Measurements from ENCODE around the gene CEP350.
"Not testable (repeated sequence)": the region's sequence is repeated elsewhere in the genome, so short reads cannot be mapped to it uniquely, and the experiment has no call there.

Gene CEP350

GRCh38 chr1:179996099-179996498 is 41.5 kb downstream of the CEP350 start:
- Histone ChIP-seq H3K9ac (ENCODE audit: low read depth, low read length) (no peak overlapping the region), H3K9me3 (ENCODE audit: control insufficient read depth, insufficient read depth, low read length) (no peaks in the 10 kb centered on the region), H3K4me1 (ENCODE audit: insufficient read depth, low read length) (no peaks in the 10 kb centered on the region), H3K36me3 (ENCODE audit: insufficient read depth, low read length) (peaks cover 8% of the 10 kb centered on the region; the same call in 1 of the 2 replicates)

GRCh38 chr1:180000575-180000974 is 46.0 kb downstream of the CEP350 start:
- Histone ChIP-seq H3K36me3 (ENCODE audit: insufficient read depth, low read length) (peaks cover 8% of the 10 kb centered on the region; the same call in 1 of the 2 replicates), H3K9me3 (ENCODE audit: control insufficient read depth, insufficient read depth, low read length) (no peaks in the 10 kb centered on the region), H3K4me1 (ENCODE audit: insufficient read depth, low read length) (no peaks in the 10 kb centered on the region), H3K9ac (ENCODE audit: low read depth, low read length) (no peak overlapping the region)

GRCh38 chr1:180002437-180002836 is 47.8 kb downstream of the CEP350 start:
- Histone ChIP-seq H3K36me3 (ENCODE audit: insufficient read depth, low read length) (no peaks in the 10 kb centered on the region), H3K9me3 (ENCODE audit: control insufficient read depth, insufficient read depth, low read length) (no peaks in the 10 kb centered on the region), H3K9ac (ENCODE audit: low read depth, low read length) (no peak overlapping the region), H3K4me1 (ENCODE audit: insufficient read depth, low read length) (no peaks in the 10 kb centered on the region)

GRCh38 chr1:180003026-180003695 is 48.6 kb downstream of the CEP350 start:
- Histone ChIP-seq H3K9me3 (ENCODE audit: control insufficient read depth, insufficient read depth, low read length) (no peaks in the 10 kb centered on the region), H3K4me1 (ENCODE audit: insufficient read depth, low read length) (no peaks in the 10 kb centered on the region), H3K9ac (ENCODE audit: low read depth, low read length) (no peak overlapping the region), H3K36me3 (ENCODE audit: insufficient read depth, low read length) (no peaks in the 10 kb centered on the region)

- not testable (repeated sequence) for H3K4me1 ChIP-seq (ENCODE audit: insufficient read depth, low read length); H3K9ac ChIP-seq (ENCODE audit: low read depth, low read length); H3K36me3 ChIP-seq (ENCODE audit: insufficient read depth, low read length); H3K9me3 ChIP-seq (ENCODE audit: control insufficient read depth, insufficient read depth, low read length)
These were observed 52.2 kb downstream of the CEP350 start for GRCh38 chr1:180006762-180007161.

GRCh38 chr1:180020017-180020416 is 65.4 kb downstream of the CEP350 start:
- H3K36me3 ChIP-seq (ENCODE audit: insufficient read depth, low read length), result peaks cover 13% of the 10 kb centered on the region
- H3K9me3 ChIP-seq (ENCODE audit: control insufficient read depth, insufficient read depth, low read length), result no peaks in the 10 kb centered on the region; the same call in 1 of the 2 replicates
- H3K9ac ChIP-seq (ENCODE audit: low read depth, low read length), result no peak overlapping the region
- no peaks in the 10 kb centered on the region for H3K4me1 ChIP-seq (ENCODE audit: insufficient read depth, low read length)

GRCh38 chr1:180026556-180026955 is 71.9 kb downstream of the CEP350 start:
- H3K9me3 ChIP-seq (ENCODE audit: control insufficient read depth, insufficient read depth, low read length), result no peaks in the 10 kb centered on the region
- H3K4me1 ChIP-seq (ENCODE audit: insufficient read depth, low read length), result no peaks in the 10 kb centered on the region
- no peak overlapping the region for H3K9ac ChIP-seq (ENCODE audit: low read depth, low read length)
- no peaks in the 10 kb centered on the region for H3K36me3 ChIP-seq (ENCODE audit: insufficient read depth, low read length)

- Histone ChIP-seq H3K4me1 (ENCODE audit: insufficient read depth, low read length) (no peaks in the 10 kb centered on the region), H3K36me3 (ENCODE audit: insufficient read depth, low read length) (no peaks in the 10 kb centered on the region), H3K9ac (ENCODE audit: low read depth, low read length) (no peak overlapping the region), H3K9me3 (ENCODE audit: control insufficient read depth, insufficient read depth, low read length) (no peaks in the 10 kb centered on the region)
These were observed 73.4 kb downstream of the CEP350 start for GRCh38 chr1:180027949-180028445.

GRCh38 chr1:180028864-180029263 is 74.3 kb downstream of the CEP350 start:
- no peaks in the 10 kb centered on the region for H3K4me1 ChIP-seq (ENCODE audit: insufficient read depth, low read length)
- peaks cover 5% of the 10 kb centered on the region; the same call in 1 of the 2 replicates for H3K36me3 ChIP-seq (ENCODE audit: insufficient read depth, low read length)
- H3K9me3 ChIP-seq (ENCODE audit: control insufficient read depth, insufficient read depth, low read length), result no peaks in the 10 kb centered on the region
- H3K9ac ChIP-seq (ENCODE audit: low read depth, low read length), result no peak overlapping the region

- Histone ChIP-seq H3K4me1 (ENCODE audit: insufficient read depth, low read length) (no peaks in the 10 kb centered on the region), H3K9me3 (ENCODE audit: control insufficient read depth, insufficient read depth, low read length) (no peaks in the 10 kb centered on the region), H3K9ac (ENCODE audit: low read depth, low read length) (no peak overlapping the region), H3K36me3 (ENCODE audit: insufficient read depth, low read length) (peaks cover 5% of the 10 kb centered on the region; the same call in 1 of the 2 replicates)
These were observed 75.0 kb downstream of the CEP350 start for GRCh38 chr1:180029524-180030135.

GRCh38 chr1:180031664-180032063 is 77.1 kb downstream of the CEP350 start:
- H3K9me3 ChIP-seq (ENCODE audit: control insufficient read depth, insufficient read depth, low read length), result no peaks in the 10 kb centered on the region
- H3K36me3 ChIP-seq (ENCODE audit: insufficient read depth, low read length), result peaks cover 5% of the 10 kb centered on the region; the same call in 1 of the 2 replicates
- no peaks in the 10 kb centered on the region for H3K4me1 ChIP-seq (ENCODE audit: insufficient read depth, low read length)
- H3K9ac ChIP-seq (ENCODE audit: low read depth, low read length), result no peak overlapping the region

GRCh38 chr1:180033390-180033789 is 78.8 kb downstream of the CEP350 start:
- Histone ChIP-seq H3K9ac (ENCODE audit: low read depth, low read length) (no peak overlapping the region), H3K9me3 (ENCODE audit: control insufficient read depth, insufficient read depth, low read length) (no peaks in the 10 kb centered on the region), H3K36me3 (ENCODE audit: insufficient read depth, low read length) (peaks cover 5% of the 10 kb centered on the region; the same call in 1 of the 2 replicates), H3K4me1 (ENCODE audit: insufficient read depth, low read length) (no peaks in the 10 kb centered on the region)

GRCh38 chr1:180040034-180040433 is 85.4 kb downstream of the CEP350 start:
- Histone ChIP-seq H3K9me3 (ENCODE audit: control insufficient read depth, insufficient read depth, low read length) (no peaks in the 10 kb centered on the region), H3K36me3 (ENCODE audit: insufficient read depth, low read length) (peaks cover 6% of the 10 kb centered on the region; the same call in 1 of the 2 replicates), H3K4me1 (ENCODE audit: insufficient read depth, low read length) (no peaks in the 10 kb centered on the region), H3K9ac (ENCODE audit: low read depth, low read length) (no peak overlapping the region)

GRCh38 chr1:180041582-180041981 is 87.0 kb downstream of the CEP350 start:
- Histone ChIP-seq H3K9me3 (ENCODE audit: control insufficient read depth, insufficient read depth, low read length) (no peaks in the 10 kb centered on the region), H3K9ac (ENCODE audit: low read depth, low read length) (no peak overlapping the region), H3K4me1 (ENCODE audit: insufficient read depth, low read length) (no peaks in the 10 kb centered on the region), H3K36me3 (ENCODE audit: insufficient read depth, low read length) (peaks cover 6% of the 10 kb centered on the region)

- Histone ChIP-seq H3K36me3 (ENCODE audit: insufficient read depth, low read length) (peaks cover 11% of the 10 kb centered on the region), H3K4me1 (ENCODE audit: insufficient read depth, low read length) (no peaks in the 10 kb centered on the region), H3K9ac (ENCODE audit: low read depth, low read length) (no peak overlapping the region), H3K9me3 (ENCODE audit: control insufficient read depth, insufficient read depth, low read length) (no peaks in the 10 kb centered on the region)
These were observed 88.5 kb downstream of the CEP350 start for GRCh38 chr1:180042988-180043622.
